HepG2 (cell line): ENCODE measurements around the gene IL17RA. TPM values are rescaled to one million over a fixed set of nuclear protein-coding genes. Genes with fewer than 3 reads are reported as not detected.

Experiments used
- ATAC-seq: fragments of 200-7000 bp; cut with Tn5 transposase; 3 replicates; pipeline ENCODE4 v1.9.1; 2020; ENCODE audit warnings: mild to moderate bottlenecking, moderate library complexity
- BruUV-seq: library from RNA; stranded (reverse); fragments of 400-500 nt; replicated peaks from 2 replicates; lab custom pipeline; 2021; lab: Mats Ljungman, UMichigan
- CTCF ChIA-PET: fragments of 300-600 bp; formaldehyde crosslinking; extraction: SDS; loops from one replicate; lab custom pipeline; 2021; ENCODE audit warnings: low total read pairs, inconsistent platforms, low intra/inter-chr PET ratio; lab: Yijun Ruan, JAX
- POLR2A ChIA-PET: fragments of 350-600 bp; sonication (Branson Sonifier 250); formaldehyde crosslinking; loops from one replicate; lab custom pipeline; 2020; ENCODE audit warnings: antibody characterized with exemption, inconsistent platforms; lab: Yijun Ruan, JAX
- DNase-seq: peaks from one replicate; pipeline ENCODE4 v3.0.0-alpha.2; 2015; ENCODE audit warnings: low spot score
- FAIRE-seq: peaks from 3 replicates; lab custom pipeline; 2011; peaks lifted over from hg19 to GRCh38; lab: Jason Lieb, UNC
- H2AFZ ChIP-seq: one replicate; pipeline ENCODE4 v1.6.1; 2011; ENCODE audit warnings: low read length, inconsistent platforms
- H3K27ac ChIP-seq: fragments of 300-600 bp; 3 replicates; pipeline ENCODE4 v1.8.0; 2011; ENCODE audit warnings: mixed run types, mild to moderate bottlenecking, mixed read lengths, low read length, inconsistent platforms; ENCODE audit not compliant: insufficient read depth; ENCODE audit errors: extremely low read length
- H3K27me3 ChIP-seq, 2 experiments: fragments of 200-600 bp in 1 of 2; 2 replicates in 1 of 2; 3 replicates in 1 of 2; pipeline versions ENCODE4 v1.6.0 to v1.8.0; 2011; ENCODE audit warnings: low read length in 2 of 2, mild to moderate bottlenecking in 2 of 2, moderate library complexity in 2 of 2, inconsistent platforms in 1 of 2; ENCODE audit not compliant: insufficient read depth in 2 of 2, control insufficient read depth in 1 of 2
- H3K36me3 ChIP-seq, 2 experiments: fragments of 200-600 bp in 1 of 2; replicated peaks in 1 of 2; 2 replicates in 1 of 2; 3 replicates in 1 of 2; pipeline versions ENCODE4 v1.5.1 to v1.8.0; 2011; ENCODE audit warnings: low read length in 2 of 2, inconsistent platforms in 1 of 2; ENCODE audit not compliant: insufficient read depth in 2 of 2, control insufficient read depth in 1 of 2
- H3K4me1 ChIP-seq: 2 replicates; pipeline ENCODE4 v1.5.1; 2012; ENCODE audit warnings: low read length, inconsistent platforms; ENCODE audit not compliant: insufficient read depth
- H3K4me2 ChIP-seq: 2 replicates; pipeline ENCODE4 v1.6.0; 2011; ENCODE audit warnings: low read depth, low read length, inconsistent platforms
- H3K4me3 ChIP-seq, 3 experiments: fragments of 200-600 bp in 1 of 3; sonication (generic), shearing (Covaris generic) in 1 of 3; replicated peaks in 1 of 3; 2 replicates each; pipeline ENCODE4 v1.5.1; 2011 to 2016; ENCODE audit warnings: low read length in 3 of 3, inconsistent platforms in 2 of 3, low read depth in 2 of 3, mild to moderate bottlenecking in 2 of 3, control low read depth in 1 of 3, mixed read lengths in 1 of 3; ENCODE audit not compliant: insufficient read depth in 1 of 3
- H3K79me2 ChIP-seq: one replicate; pipeline ENCODE4 v1.6.1; 2011; ENCODE audit warnings: low read length, inconsistent platforms; ENCODE audit not compliant: insufficient read depth
- H3K9ac ChIP-seq: 2 replicates; pipeline ENCODE4 v1.6.0; 2011; ENCODE audit warnings: mild to moderate bottlenecking, low read depth, low read length, inconsistent platforms; ENCODE audit not compliant: insufficient read depth
- H3K9me3 ChIP-seq: 2 replicates; pipeline ENCODE4 v1.5.1; 2012; ENCODE audit warnings: mild to moderate bottlenecking, low read length
- H4K20me1 ChIP-seq: 2 replicates; pipeline ENCODE4 v1.6.0; 2011; ENCODE audit warnings: inconsistent platforms, mild to moderate bottlenecking, low read length, moderate library complexity; ENCODE audit not compliant: insufficient read depth
- ARNTL ChIP-seq: sonication (generic); formaldehyde crosslinking; IDR thresholded peaks from 2 replicates; pipeline ENCODE4 v1.4.0; 2020; ENCODE audit warnings: mild to moderate bottlenecking, missing genetic modification reagents
- ATF7 ChIP-seq, 2 experiments: fragments of 450-650 bp in 1 of 2; sonication (generic) in 1 of 2; formaldehyde crosslinking in 1 of 2; IDR thresholded peaks; 2 replicates each; pipeline versions ENCODE4 v1.4.0 to v1.6.1; 2016 to 2020; ENCODE audit warnings: antibody characterized with exemption in 1 of 2, mild to moderate bottlenecking in 1 of 2, missing genetic modification reagents in 1 of 2
- BCL6 ChIP-seq: IDR thresholded peaks from 2 replicates; pipeline ENCODE4 v1.6.1; 2016; ENCODE audit warnings: missing genetic modification reagents, missing compliant biosample characterization
- DNMT3B ChIP-seq: conservative IDR thresholded peaks from 2 replicates; pipeline ENCODE4 v1.6.1; 2016; ENCODE audit warnings: missing biosample characterization, control low read depth
- KLF11 ChIP-seq: IDR thresholded peaks from 2 replicates; pipeline ENCODE4 v1.6.1; 2016; ENCODE audit warnings: missing compliant biosample characterization
- MEF2D ChIP-seq: sonication (generic); formaldehyde crosslinking; IDR thresholded peaks from 2 replicates; pipeline ENCODE4 v1.5.1; 2020; ENCODE audit warnings: mild to moderate bottlenecking, missing genetic modification reagents
- MTF2 ChIP-seq: sonication (generic); formaldehyde crosslinking; IDR thresholded peaks from 2 replicates; pipeline ENCODE4 v1.5.0; 2020; ENCODE audit warnings: missing genetic modification reagents, borderline replicate concordance
- NFE2L1 ChIP-seq: sonication (generic); formaldehyde crosslinking; IDR thresholded peaks from 2 replicates; pipeline ENCODE4 v1.4.0; 2020; ENCODE audit warnings: missing genetic modification reagents, mild to moderate bottlenecking, borderline replicate concordance
- NFIB ChIP-seq: sonication (generic); formaldehyde crosslinking; IDR thresholded peaks from 2 replicates; pipeline ENCODE4 v1.9.0; 2021; ENCODE audit warnings: missing genetic modification reagents, mild to moderate bottlenecking, borderline replicate concordance
- PHF5A ChIP-seq: IDR thresholded peaks from one replicate; pipeline ENCODE4 v1.6.1; 2018; ENCODE audit warnings: low read depth, missing genetic modification reagents; ENCODE audit not compliant: unreplicated experiment
- TMF1 ChIP-seq: sonication (generic); formaldehyde crosslinking; IDR thresholded peaks from 2 replicates; pipeline ENCODE4 v1.8.1; 2022; ENCODE audit warnings: low read depth, missing genetic modification reagents
- ZFY ChIP-seq: sonication (generic); formaldehyde crosslinking; IDR thresholded peaks from 2 replicates; pipeline ENCODE4 v1.4.0; 2020; ENCODE audit warnings: missing genetic modification reagents
- ZMAT3 ChIP-seq: sonication (generic); formaldehyde crosslinking; conservative IDR thresholded peaks from 2 replicates; pipeline ENCODE4 v1.7.0; 2021; ENCODE audit warnings: missing genetic modification reagents
- ZNF598 ChIP-seq: sonication (generic); formaldehyde crosslinking; IDR thresholded peaks from 2 replicates; pipeline ENCODE4 v1.5.1; 2020; ENCODE audit warnings: mild to moderate bottlenecking, missing genetic modification reagents, borderline replicate concordance
- ZNF652 ChIP-seq: IDR thresholded peaks from 2 replicates; pipeline ENCODE4 v1.6.1; 2016; ENCODE audit warnings: low read depth, borderline replicate concordance
- ZNF792 ChIP-seq: IDR thresholded peaks from 2 replicates; pipeline ENCODE4 v1.6.1; 2016
- WGBS: methylation state at CpG from one replicate; pipeline ENCODE4 v1.1.6; 2017; ENCODE audit warnings: low lambda C conversion rate; 5-methylcytosine and 5-hydroxymethylcytosine counted together
- in situ Hi-C: cut with HindIII; loops from 2 replicates; pipeline ENCODE4 v1.10.0; 2017; ENCODE audit warnings: low pct_unique_long_range_greater_than_20kb; ENCODE audit not compliant: extremely low pct_ligation_motif_present
- intact Hi-C: fragments of 100-400 bp; cut with micrococcal nuclease; formaldehyde crosslinking; loops from one replicate; pipeline ENCODE4 v1.10.0; 2022; ENCODE audit not compliant: unreplicated experiment
- polyA plus RNA-seq, 8 experiments: library from polyadenylated mRNA; depleted of rRNA in 3 of 8; stranded (reverse) in 7 of 8; unstranded in 1 of 8; fragments of >200 nt; fragmentation: Illumina TruSeq in 4 of 8; extraction: Trizol in 4 of 8; gene quantifications; 2 replicates each; pipeline versions ENCODE4 v1.2.1 to v1.2.3, GENCODE V29; 2011 to 2016; ENCODE audit warnings: low read depth in 4 of 8, missing spikeins in 1 of 8, mixed read lengths in 1 of 8; ENCODE audit not compliant: insufficient read depth in 1 of 8
- total RNA-seq, 5 experiments: library from RNA; depleted of rRNA; stranded (reverse); fragments of >200 nt; fragmentation: Illumina TruSeq; extraction: Trizol; gene quantifications; 2 replicates each; pipeline ENCODE4 v1.2.3, GENCODE V29; 2016; ENCODE audit warnings: low read depth in 1 of 5
- TF ChIP-seq, protein P1 (sequence below): sonication (generic); formaldehyde crosslinking; IDR thresholded peaks from 2 replicates; pipeline ENCODE4 v1.5.0; 2020; ENCODE audit warnings: missing genetic modification reagents, mild to moderate bottlenecking, borderline replicate concordance
- TF ChIP-seq, protein P2 (sequence below): IDR thresholded peaks from 2 replicates; pipeline ENCODE4 v1.6.1; 2016; ENCODE audit warnings: missing compliant biosample characterization, missing genetic modification reagents, borderline replicate concordance
- TF ChIP-seq, protein P3 (sequence below): IDR thresholded peaks from 2 replicates; pipeline ENCODE4 v1.6.1; 2012; ENCODE audit warnings: low read depth, low read length, improper control_type of control experiment
- TF ChIP-seq, protein P4 (sequence below): IDR thresholded peaks from 2 replicates; pipeline ENCODE4 v1.6.1; 2016
- TF ChIP-seq, protein P5 (sequence below): sonication (generic); formaldehyde crosslinking; IDR thresholded peaks from 2 replicates; pipeline ENCODE4 v1.4.0; 2020; ENCODE audit warnings: missing genetic modification reagents, low read depth, mild to moderate bottlenecking, borderline replicate concordance

The IL17RA gene
- total and polyA plus RNA-seq, 2 of the 13 experiments (the other 11 are each of a cell fraction or from before 2014, with no cell fraction given), result 2.5 to 8.2 TPM

DNA sequence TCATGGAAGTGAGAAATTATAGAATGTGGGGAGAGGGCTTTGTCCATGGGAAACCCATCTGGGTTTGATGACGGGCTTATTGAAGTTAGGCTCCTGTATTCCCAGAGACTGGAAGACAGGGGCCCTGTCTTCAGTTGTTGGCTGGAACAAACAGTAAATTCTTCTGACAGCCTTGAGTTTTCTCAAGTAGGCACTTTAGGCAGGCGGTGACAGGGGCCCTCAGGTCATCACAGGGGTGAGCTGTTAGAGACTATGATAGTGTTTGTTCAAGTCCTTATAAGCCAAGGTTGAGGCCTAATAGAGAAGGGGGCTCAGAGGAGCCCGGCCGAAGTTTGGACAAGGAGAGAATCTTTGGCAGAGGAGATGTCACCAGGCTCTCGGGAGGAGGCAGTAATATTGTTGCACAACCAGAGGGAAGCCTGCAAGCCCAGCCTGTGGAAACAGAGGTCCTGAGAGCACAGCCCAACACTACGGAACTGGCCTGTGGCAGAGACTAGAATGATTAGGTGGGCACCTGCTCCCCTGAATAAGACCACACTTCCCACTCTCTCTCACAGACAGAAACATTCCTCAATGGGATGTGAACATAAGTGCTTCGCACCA, 20.2 kb upstream of the IL17RA start (continued):
- TF ChIP-seq ZFY (no peak), NFIB (CRISPR knock-in tag) (no peak), PHF5A (no peak), KLF11 (CRISPR knock-in tag) (no peak), ZNF652 (CRISPR knock-in tag) (no peak), ARNTL (CRISPR knock-in tag) (no peak), MEF2D (CRISPR knock-in tag) (no peak)
- TF ChIP-seq, protein P1, sequence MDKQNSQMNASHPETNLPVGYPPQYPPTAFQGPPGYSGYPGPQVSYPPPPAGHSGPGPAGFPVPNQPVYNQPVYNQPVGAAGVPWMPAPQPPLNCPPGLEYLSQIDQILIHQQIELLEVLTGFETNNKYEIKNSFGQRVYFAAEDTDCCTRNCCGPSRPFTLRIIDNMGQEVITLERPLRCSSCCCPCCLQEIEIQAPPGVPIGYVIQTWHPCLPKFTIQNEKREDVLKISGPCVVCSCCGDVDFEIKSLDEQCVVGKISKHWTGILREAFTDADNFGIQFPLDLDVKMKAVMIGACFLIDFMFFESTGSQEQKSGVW, result no peak
- TF ChIP-seq, protein P2, sequence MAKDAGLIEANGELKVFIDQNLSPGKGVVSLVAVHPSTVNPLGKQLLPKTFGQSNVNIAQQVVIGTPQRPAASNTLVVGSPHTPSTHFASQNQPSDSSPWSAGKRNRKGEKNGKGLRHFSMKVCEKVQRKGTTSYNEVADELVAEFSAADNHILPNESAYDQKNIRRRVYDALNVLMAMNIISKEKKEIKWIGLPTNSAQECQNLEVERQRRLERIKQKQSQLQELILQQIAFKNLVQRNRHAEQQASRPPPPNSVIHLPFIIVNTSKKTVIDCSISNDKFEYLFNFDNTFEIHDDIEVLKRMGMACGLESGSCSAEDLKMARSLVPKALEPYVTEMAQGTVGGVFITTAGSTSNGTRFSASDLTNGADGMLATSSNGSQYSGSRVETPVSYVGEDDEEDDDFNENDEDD, result no peak

DNA sequence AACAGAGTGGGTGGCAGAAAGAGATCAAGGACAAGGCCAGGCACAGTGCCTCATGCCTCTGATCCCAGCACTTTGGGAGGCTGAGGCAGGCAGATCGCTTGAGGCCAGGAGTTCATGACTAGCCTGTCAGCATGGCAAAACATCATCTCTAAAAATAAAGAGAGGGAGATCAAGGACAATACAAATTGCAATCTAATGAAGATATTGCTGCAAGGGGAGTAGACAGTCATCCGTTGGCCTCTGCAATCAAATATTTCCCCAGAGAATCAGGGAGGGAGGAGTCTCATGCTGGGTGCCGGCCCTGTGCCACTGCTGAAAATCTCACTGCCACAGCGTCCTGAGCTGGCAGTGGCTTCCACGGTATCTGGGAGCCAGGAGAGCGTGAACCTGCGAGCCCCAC, 19.4 kb upstream of the IL17RA start:
- intact Hi-C loops (no loop called here), in situ Hi-C loops (no loop called here)
- CTCF ChIA-PET, result no interaction called here
- WGBS, result 0% methylated on average over 2 of the region's 7 CpGs
- DNase-seq (no peak), FAIRE-seq (no peak), ATAC-seq (no peak)
- Histone ChIP-seq H3K4me1 (no peaks in the 10 kb centered on the region), H3K27ac (no peak overlapping the region), H3K4me2 (no peak overlapping the region), H3K9me3 (no peaks in the 10 kb centered on the region), H2AFZ (no peak overlapping the region), H4K20me1 (no peaks in the 10 kb centered on the region; the same call in 1 of the 2 replicates), H3K9ac (no peak overlapping the region), H3K4me3 (no peak overlapping the region), H3K27me3 (peaks cover 0 to 23% of the 10 kb centered on the region in 2 experiments; a peak in 2 of 5 replicates), H3K36me3 (no peaks in the 10 kb centered on the region), H3K79me2 (no peaks in the 10 kb centered on the region)
- POLR2A ChIA-PET, result no interaction called here
- no TSS peak for BruUV-seq
- TF ChIP-seq, protein P3, sequence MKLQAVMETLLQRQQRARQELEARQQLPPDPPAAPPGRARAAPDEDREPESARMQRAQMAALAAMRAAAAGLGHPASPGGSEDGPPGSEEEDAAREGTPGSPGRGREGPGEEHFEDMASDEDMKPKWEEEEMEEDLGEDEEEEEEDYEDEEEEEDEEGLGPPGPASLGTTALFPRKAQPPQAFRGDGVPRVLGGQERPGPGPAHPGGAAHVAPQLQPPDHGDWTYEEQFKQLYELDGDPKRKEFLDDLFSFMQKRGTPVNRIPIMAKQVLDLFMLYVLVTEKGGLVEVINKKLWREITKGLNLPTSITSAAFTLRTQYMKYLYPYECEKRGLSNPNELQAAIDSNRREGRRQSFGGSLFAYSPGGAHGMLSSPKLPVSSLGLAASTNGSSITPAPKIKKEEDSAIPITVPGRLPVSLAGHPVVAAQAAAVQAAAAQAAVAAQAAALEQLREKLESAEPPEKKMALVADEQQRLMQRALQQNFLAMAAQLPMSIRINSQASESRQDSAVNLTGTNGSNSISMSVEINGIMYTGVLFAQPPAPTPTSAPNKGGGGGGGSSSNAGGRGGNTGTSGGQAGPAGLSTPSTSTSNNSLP, result no peak
- TF ChIP-seq ZNF792 (no peak), ZMAT3 (no peak), MTF2 (no peak), ATF7 (IDR thresholded peaks at IDR 0.05) (no peak), ATF7 (CRISPR knock-in tag; IDR thresholded peaks at IDR 0.05) (no peak), DNMT3B (no peak), TMF1 (CRISPR knock-in tag) (no peak), NFE2L1 (no peak), BCL6 (CRISPR knock-in tag) (no peak), ZNF598 (CRISPR knock-in tag) (no peak)
- TF ChIP-seq, protein P4, sequence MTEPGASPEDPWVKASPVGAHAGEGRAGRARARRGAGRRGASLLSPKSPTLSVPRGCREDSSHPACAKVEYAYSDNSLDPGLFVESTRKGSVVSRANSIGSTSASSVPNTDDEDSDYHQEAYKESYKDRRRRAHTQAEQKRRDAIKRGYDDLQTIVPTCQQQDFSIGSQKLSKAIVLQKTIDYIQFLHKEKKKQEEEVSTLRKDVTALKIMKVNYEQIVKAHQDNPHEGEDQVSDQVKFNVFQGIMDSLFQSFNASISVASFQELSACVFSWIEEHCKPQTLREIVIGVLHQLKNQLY (CRISPR knock-in tag), result no peak
- TF ChIP-seq, protein P5, sequence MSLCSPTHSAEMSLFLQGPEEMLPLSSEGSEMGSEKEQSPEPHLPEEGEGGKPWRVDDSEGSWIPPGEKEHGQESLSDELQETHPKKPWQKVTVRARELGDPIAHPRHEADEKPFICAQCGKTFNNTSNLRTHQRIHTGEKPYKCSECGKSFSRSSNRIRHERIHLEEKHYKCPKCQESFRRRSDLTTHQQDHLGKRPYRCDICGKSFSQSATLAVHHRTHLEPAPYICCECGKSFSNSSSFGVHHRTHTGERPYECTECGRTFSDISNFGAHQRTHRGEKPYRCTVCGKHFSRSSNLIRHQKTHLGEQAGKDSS, result no peak
